DOHH2 (cell line): ENCODE data around the gene SUN3.

ENCODE experiments used
- H3F3A ChIP-seq: fragments of 200-600 bp; sonication (generic), shearing (Covaris generic); 2 replicates; pipeline ENCODE4 v1.6.0; 2016; ENCODE audit warnings: antibody characterized with exemption, mild to moderate bottlenecking; ENCODE audit not compliant: control insufficient read depth, insufficient read depth
- H3K27ac ChIP-seq: fragments of 200-600 bp; sonication (generic); 2 replicates; pipeline ENCODE4 v1.5.1; 2014; ENCODE audit warnings: low read depth, mild to moderate bottlenecking, low read length, moderate library complexity
- H3K27me3 ChIP-seq: fragments of 200-600 bp; sonication (generic); 2 replicates; pipeline ENCODE4 v1.6.1; 2014; ENCODE audit warnings: mild to moderate bottlenecking, low read length, mixed read lengths; ENCODE audit not compliant: control insufficient read depth
- H3K36me3 ChIP-seq: fragments of 200-600 bp; sonication (generic); 2 replicates; pipeline ENCODE4 v1.6.1; 2014; ENCODE audit warnings: mild to moderate bottlenecking, low read length, moderate library complexity, mixed read lengths; ENCODE audit not compliant: control insufficient read depth
- H3K4me1 ChIP-seq: fragments of 200-600 bp; sonication (generic); 2 replicates; pipeline ENCODE4 v1.6.1; 2014; ENCODE audit warnings: mild to moderate bottlenecking, low read length, mixed read lengths; ENCODE audit not compliant: control insufficient read depth
- H3K4me2 ChIP-seq: fragments of 200-600 bp; sonication (generic); 2 replicates; pipeline ENCODE4 v1.6.0; 2014; ENCODE audit warnings: mild to moderate bottlenecking, low read length, moderate library complexity
- H3K4me3 ChIP-seq: fragments of 200-600 bp; sonication (generic); 2 replicates; pipeline ENCODE4 v1.5.1; 2014; ENCODE audit warnings: mild to moderate bottlenecking, low read length, mixed read lengths
- H3K79me2 ChIP-seq: fragments of 200-600 bp; sonication (generic); 2 replicates; pipeline ENCODE4 v1.6.1; 2014; ENCODE audit warnings: mild to moderate bottlenecking, low read length, mixed read lengths; ENCODE audit not compliant: control insufficient read depth
- H3K9me2 ChIP-seq: fragments of 200-600 bp; sonication (generic); replicated peaks from 2 replicates; pipeline ENCODE4 v1.6.1; 2014; ENCODE audit warnings: mild to moderate bottlenecking, low read length, mixed read lengths; ENCODE audit not compliant: control insufficient read depth
- H3K9me3 ChIP-seq: fragments of 200-600 bp; sonication (generic); 2 replicates; pipeline ENCODE4 v1.6.1; 2014; ENCODE audit warnings: antibody characterized with exemption, low read length, mixed read lengths; ENCODE audit not compliant: control insufficient read depth, insufficient read depth
- H4K20me1 ChIP-seq: fragments of 200-600 bp; sonication (generic); 2 replicates; pipeline ENCODE4 v1.6.0; 2014; ENCODE audit warnings: low read depth, mild to moderate bottlenecking, antibody characterized with exemption, low read length, moderate library complexity; ENCODE audit not compliant: control insufficient read depth, insufficient read depth
- CTCF ChIP-seq: fragments of 200-600 bp; sonication (generic); IDR thresholded peaks from one replicate; pipeline ENCODE4 v1.5.1; 2014; ENCODE audit warnings: antibody characterized with exemption, mild to moderate bottlenecking, low read depth, low read length; ENCODE audit not compliant: poor library complexity, severe bottlenecking
- EZH2phosphoT487 ChIP-seq: fragments of 200-600 bp; sonication (generic); IDR thresholded peaks from 2 replicates; pipeline ENCODE4 v1.6.1; 2017; ENCODE audit warnings: borderline replicate concordance, mild to moderate bottlenecking, antibody characterized with exemption, low read length, moderate library complexity, mixed read lengths

Gene SUN3

GRCh38 chr7:47999413-47999812 lies 29.5 kb downstream of the SUN3 start:
- TF ChIP-seq EZH2phosphoT487 (no peak), CTCF (no peak)
- Histone ChIP-seq H4K20me1 (no peaks in the 10 kb centered on the region), H3F3A (no peaks in the 10 kb centered on the region), H3K4me3 (no peak overlapping the region), H3K27me3 (peaks cover 10% of the 10 kb centered on the region; the same call in 1 of the 2 replicates), H3K4me1 (no peaks in the 10 kb centered on the region), H3K36me3 (no peaks in the 10 kb centered on the region), H3K79me2 (no peaks in the 10 kb centered on the region), H3K27ac (no peak overlapping the region), H3K9me3 (no peaks in the 10 kb centered on the region), H3K4me2 (no peak overlapping the region), H3K9me2 (no peaks in the 10 kb centered on the region)

- Histone ChIP-seq H3K4me1 (peaks cover 17% of the 10 kb centered on the region), H3K36me3 (no peaks in the 10 kb centered on the region), H3K27me3 (no peaks in the 10 kb centered on the region), H3K79me2 (no peaks in the 10 kb centered on the region), H4K20me1 (no peaks in the 10 kb centered on the region), H3K4me3 (peak overlapping the region; percentile 82), H3K9me2 (no peaks in the 10 kb centered on the region), H3K27ac (peak overlapping the region; percentile 71), H3K4me2 (peak overlapping the region; percentile 86), H3F3A (peaks cover 6% of the 10 kb centered on the region), H3K9me3 (no peaks in the 10 kb centered on the region)
- TF ChIP-seq EZH2phosphoT487 (no peak), CTCF (no peak)
These were observed 36.5 kb downstream of the SUN3 start for GRCh38 chr7:47992446-47992845.

GRCh38 chr7:47991741-47992311 lies 37.1 kb downstream of the SUN3 start:
- Histone ChIP-seq H3K4me3 (peak overlapping the region; percentile 82), H3F3A (peaks cover 6% of the 10 kb centered on the region), H3K9me2 (no peaks in the 10 kb centered on the region), H3K4me2 (peak overlapping the region; percentile 86), H3K27ac (peak overlapping the region; percentile 71), H3K9me3 (no peaks in the 10 kb centered on the region), H3K4me1 (peaks cover 17% of the 10 kb centered on the region), H3K79me2 (no peaks in the 10 kb centered on the region), H3K36me3 (no peaks in the 10 kb centered on the region), H3K27me3 (no peaks in the 10 kb centered on the region), H4K20me1 (no peaks in the 10 kb centered on the region)
- no peak for TF ChIP-seq EZH2phosphoT487
- TF ChIP-seq CTCF = peak; percentile 81
